ENCODE data around the gene GRIA1.

GRCh38 chr5:153791339-153791738, 300.9 kb downstream of the GRIA1 start:
- TF ChIP-seq POLR2A (IDR thresholded peaks at IDR 0.05) (no peak), CTCF (IDR thresholded peaks at IDR 0.05) (no peak)
